Lower lobe of right lung (tissue), 2 donors: Measurements from ENCODE around the gene ZCCHC2. TPM values are rescaled to one million over a fixed set of nuclear protein-coding genes. Genes with fewer than 3 reads are reported as not detected.
A peak's percentile ranks its signal among the peaks of the same experiment; 100 is the strongest.

Source experiments
- ATAC-seq, 2 donors: fragments of 200-7000 bp; cut with Tn5 transposase; one replicate each; pipeline ENCODE4 v1.9.1; 2020 to 2022; ENCODE audit warnings: mild to moderate bottlenecking in 2 of 2, moderate library complexity in 2 of 2
- DNase-seq: peaks from one replicate; pipeline ENCODE4 v3.0.0-alpha.2; 2020
- H3K27ac ChIP-seq: fragments of 200-600 bp; one replicate; pipeline ENCODE4 v1.8.0; 2022
- H3K27me3 ChIP-seq: fragments of 200-600 bp; one replicate; pipeline ENCODE4 v1.8.0; 2022; ENCODE audit warnings: low read depth
- H3K36me3 ChIP-seq: fragments of 200-600 bp; one replicate; pipeline ENCODE4 v1.8.0; 2022; ENCODE audit warnings: mild to moderate bottlenecking
- H3K4me1 ChIP-seq: fragments of 200-600 bp; one replicate; pipeline ENCODE4 v1.8.0; 2022
- H3K4me3 ChIP-seq: fragments of 200-600 bp; one replicate; pipeline ENCODE4 v1.8.0; 2022; ENCODE audit warnings: mild to moderate bottlenecking
- H3K9me3 ChIP-seq: fragments of 200-600 bp; one replicate; pipeline ENCODE4 v1.8.0; 2022
- intact Hi-C: fragments of 100-400 bp; cut with DNase I; formaldehyde crosslinking; loops from one replicate; pipeline ENCODE4 v1.11.0; 2022
- total RNA-seq: library from RNA; stranded (reverse); fragmentation: NEBNext Ultra II Directional; extraction: Animal tissue kit (Norgen Biotek cat#: 25700); gene quantifications from one replicate; pipeline ENCODE4 v1.2.1, GENCODE V29; 2021
- TF ChIP-seq, protein P1 (sequence below): fragments of 200-600 bp; IDR thresholded peaks from one replicate; pipeline ENCODE4 v1.8.0; 2022; ENCODE audit warnings: antibody characterized with exemption, mild to moderate bottlenecking
- donor health status: DM: no; HTN: yes; CAD: no; lungs with severe emphysema.

Gene ZCCHC2
- total RNA-seq, 1 donor from 2014 or later, result 51.9 TPM

DNA sequence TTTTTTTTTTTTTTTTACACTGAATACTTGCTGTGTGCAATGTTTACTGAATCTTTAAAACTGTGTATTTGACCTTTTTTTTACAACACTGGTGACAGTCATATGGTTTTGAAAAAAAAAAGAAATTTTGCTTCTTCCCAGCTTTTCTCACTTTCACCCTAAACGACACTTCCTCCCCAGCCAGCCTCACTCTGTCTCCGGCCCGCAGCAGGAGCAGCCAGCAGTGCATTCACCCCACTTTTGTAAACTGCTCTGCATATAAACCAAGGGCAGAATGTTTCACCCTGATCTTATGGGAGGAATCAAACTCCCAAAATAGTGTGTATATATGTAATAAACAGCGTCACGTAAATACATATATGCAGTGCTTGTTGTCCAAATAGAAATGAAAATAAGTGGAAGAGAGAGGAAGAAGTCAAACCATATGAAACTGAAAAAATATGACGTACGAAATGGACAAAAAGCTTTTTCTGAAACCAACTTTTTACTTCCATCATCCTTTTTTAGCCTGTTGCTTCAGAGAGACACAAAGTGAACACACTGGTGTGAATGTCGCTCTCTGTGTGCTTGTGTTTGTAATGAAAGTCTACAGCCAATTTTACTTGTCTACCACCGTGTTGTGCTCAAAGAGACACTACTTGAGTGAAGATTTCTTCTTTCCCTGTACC is 54.2 kb downstream of the ZCCHC2 start:
- Histone ChIP-seq H3K27ac (no peak overlapping the region), H3K36me3 (peaks cover 70% of the 10 kb centered on the region), H3K4me1 (peaks cover 6% of the 10 kb centered on the region), H3K9me3 (no peaks in the 10 kb centered on the region), H3K4me3 (no peak overlapping the region), H3K27me3 (no peaks in the 10 kb centered on the region)
- DNase-seq (no peak), ATAC-seq (no peak)
- intact Hi-C loops, result no loop called here
- TF ChIP-seq, protein P1, sequence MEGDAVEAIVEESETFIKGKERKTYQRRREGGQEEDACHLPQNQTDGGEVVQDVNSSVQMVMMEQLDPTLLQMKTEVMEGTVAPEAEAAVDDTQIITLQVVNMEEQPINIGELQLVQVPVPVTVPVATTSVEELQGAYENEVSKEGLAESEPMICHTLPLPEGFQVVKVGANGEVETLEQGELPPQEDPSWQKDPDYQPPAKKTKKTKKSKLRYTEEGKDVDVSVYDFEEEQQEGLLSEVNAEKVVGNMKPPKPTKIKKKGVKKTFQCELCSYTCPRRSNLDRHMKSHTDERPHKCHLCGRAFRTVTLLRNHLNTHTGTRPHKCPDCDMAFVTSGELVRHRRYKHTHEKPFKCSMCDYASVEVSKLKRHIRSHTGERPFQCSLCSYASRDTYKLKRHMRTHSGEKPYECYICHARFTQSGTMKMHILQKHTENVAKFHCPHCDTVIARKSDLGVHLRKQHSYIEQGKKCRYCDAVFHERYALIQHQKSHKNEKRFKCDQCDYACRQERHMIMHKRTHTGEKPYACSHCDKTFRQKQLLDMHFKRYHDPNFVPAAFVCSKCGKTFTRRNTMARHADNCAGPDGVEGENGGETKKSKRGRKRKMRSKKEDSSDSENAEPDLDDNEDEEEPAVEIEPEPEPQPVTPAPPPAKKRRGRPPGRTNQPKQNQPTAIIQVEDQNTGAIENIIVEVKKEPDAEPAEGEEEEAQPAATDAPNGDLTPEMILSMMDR, result no peak

DNA sequence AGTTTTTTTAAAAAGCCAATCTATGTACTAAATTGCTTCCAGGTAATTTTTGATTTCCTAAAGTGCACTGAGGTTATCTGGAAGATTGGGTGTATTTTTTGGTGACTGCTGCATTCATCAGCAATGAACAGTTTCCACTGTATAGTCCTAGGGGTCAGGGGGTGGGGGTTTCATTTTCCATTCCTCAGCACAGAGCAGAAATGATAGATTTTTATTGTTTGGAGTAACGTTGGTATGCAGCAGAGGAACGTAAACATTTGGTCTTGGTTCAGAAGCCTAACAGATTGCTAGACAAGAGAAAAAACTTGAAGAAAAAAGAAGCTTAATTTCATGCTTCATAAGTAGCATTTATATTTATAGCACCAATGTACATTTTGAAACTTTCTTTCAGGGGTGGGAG is 54.9 kb downstream of the ZCCHC2 start:
- H3K9me3 ChIP-seq, result no peaks in the 10 kb centered on the region
- no peaks in the 10 kb centered on the region for H3K27me3 ChIP-seq
- H3K4me1 ChIP-seq, result peaks cover 6% of the 10 kb centered on the region
- H3K4me3 ChIP-seq, result no peak overlapping the region
- H3K36me3 ChIP-seq, result peaks cover 63% of the 10 kb centered on the region
- H3K27ac ChIP-seq, result no peak overlapping the region
- intact Hi-C loops, result no loop called here
- TF ChIP-seq, protein P1, result no peak
- ATAC-seq, result no peak
- DNase-seq, result no peak

DNA sequence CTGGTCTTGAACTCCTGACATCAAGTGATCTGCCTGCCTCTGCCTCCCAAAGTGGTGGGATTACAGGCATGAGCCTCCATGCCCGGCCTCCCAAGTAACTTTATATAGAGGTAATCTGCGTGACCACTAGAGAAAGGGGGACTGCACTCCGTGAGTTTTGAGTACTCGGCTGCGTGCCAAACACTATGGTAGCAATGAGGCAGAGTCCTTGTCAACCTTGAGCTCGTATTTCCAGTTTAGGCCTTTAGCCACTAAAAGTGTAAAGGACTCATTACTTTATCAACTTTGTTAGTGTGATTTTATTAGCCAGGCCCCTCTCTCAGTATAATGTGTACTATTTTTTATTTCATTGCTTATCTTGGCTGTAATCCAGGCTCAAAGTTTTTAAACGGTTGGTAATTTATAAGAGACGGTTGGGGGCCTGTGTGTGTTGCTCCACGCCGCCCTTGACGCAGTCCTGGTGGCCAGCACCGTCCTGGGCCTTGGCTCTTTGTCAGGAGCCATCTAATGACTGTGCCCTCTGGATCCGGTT is 56.2 kb downstream of the ZCCHC2 start:
- intact Hi-C loops, result no loop called here
- Histone ChIP-seq H3K4me3 (no peak overlapping the region), H3K27me3 (no peaks in the 10 kb centered on the region), H3K36me3 (peaks cover 51% of the 10 kb centered on the region), H3K9me3 (no peaks in the 10 kb centered on the region), H3K4me1 (peaks cover 9% of the 10 kb centered on the region), H3K27ac (no peak overlapping the region)
- DNase-seq, result no peak
- TF ChIP-seq, protein P1, result no peak
- ATAC-seq, result no peak

DNA sequence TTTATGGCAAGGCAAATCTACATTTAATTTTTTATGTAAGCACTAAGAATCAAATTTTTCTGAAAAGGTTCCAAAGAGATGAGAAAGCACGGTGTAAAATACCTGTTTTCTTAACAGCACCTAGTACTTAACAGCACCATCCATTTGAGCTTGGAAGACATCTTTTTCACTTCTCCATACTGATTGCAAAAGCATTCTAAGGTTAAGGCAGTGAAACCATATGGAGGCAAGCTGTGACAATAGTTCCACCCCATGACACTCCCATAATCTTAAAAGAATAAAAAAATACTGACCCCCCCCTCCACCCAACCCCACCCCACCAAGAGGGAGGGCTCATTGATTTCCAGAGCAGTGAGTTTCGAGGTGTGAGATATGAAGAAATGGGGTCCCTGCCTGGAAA is 60.6 kb downstream of the ZCCHC2 start:
- no peaks in the 10 kb centered on the region for H3K9me3 ChIP-seq
- no peak for DNase-seq
- no peak overlapping the region for H3K4me3 ChIP-seq
- H3K27me3 ChIP-seq, result no peaks in the 10 kb centered on the region
- ATAC-seq, result no peak
- TF ChIP-seq, protein P1, result no peak
- peaks cover 18% of the 10 kb centered on the region for H3K4me1 ChIP-seq
- intact Hi-C loops, result no loop called here
- no peak overlapping the region for H3K27ac ChIP-seq
- peaks cover 25% of the 10 kb centered on the region for H3K36me3 ChIP-seq

DNA sequence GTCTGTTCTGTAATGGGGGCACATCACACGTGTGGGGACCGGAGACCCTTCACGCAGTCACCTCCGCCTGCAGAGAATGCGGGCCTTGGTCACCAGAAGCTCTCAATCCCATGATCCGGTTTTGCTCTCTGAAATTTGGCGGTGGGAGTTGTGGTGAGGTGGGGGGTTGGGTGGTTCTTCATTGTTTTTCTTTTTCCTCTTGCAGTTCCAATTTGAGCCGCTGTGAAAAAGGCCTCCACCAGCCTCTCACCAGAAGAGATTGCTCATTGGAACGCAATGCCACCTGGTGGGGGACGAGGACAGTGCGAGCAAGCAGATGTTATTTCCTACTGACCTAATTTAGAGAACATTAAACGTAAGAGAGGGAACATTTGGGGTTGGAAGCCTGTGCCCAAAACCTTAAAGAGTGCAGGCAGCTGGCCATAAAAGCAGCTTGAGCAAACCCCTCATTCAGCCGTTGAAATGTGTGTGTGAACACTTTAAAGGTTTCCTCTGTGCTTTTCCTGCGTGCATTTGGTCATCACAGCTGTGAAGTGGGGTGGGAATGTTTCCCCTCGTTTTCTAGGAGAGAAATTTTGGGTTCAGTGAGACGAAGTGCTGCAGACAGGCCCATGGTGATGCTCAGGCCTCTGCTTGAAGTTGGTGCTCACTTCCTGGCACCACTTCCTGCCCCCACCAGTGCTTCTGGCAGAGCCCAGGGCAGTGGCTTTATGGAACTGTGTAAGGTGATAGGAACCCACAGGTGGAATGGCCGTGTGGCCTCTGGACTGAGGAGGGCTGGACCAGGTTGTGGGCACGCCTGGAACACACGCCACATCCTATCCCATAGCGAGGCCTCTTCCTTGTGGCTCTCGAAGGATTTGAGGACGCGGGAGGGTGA is 61.7 kb downstream of the ZCCHC2 start:
- Histone ChIP-seq H3K4me3 (no peak overlapping the region), H3K36me3 (peaks cover 13% of the 10 kb centered on the region), H3K4me1 (peaks cover 18% of the 10 kb centered on the region), H3K27ac (no peak overlapping the region), H3K27me3 (no peaks in the 10 kb centered on the region), H3K9me3 (no peaks in the 10 kb centered on the region)
- TF ChIP-seq, protein P1, result peak; percentile 91
- DNase-seq, result peak; percentile 79
- peak; percentile 91 to 92 for ATAC-seq
- intact Hi-C loops, result no loop called here
